Common myeloid progenitor, CD34-positive (primary cell): ENCODE data around the gene MACROH2A1.

Source experiments
- CTCF ChIA-PET: fragments of 350-600 bp; sonication (Branson Sonifier 250); formaldehyde crosslinking; loops from one replicate; lab custom pipeline; 2021; ENCODE audit warnings: antibody characterized with exemption; lab: Charles Lee
- POLR2A ChIA-PET: fragments of 350-600 bp; sonication (Branson Sonifier 250); formaldehyde crosslinking; loops from one replicate; lab custom pipeline; 2021; ENCODE audit warnings: antibody characterized with exemption; lab: Charles Lee
- DNase-seq, 3 donors: peaks; one replicate each; pipeline versions ENCODE4 v3.0.0 to v3.0.0-alpha.2; 2013
- H3K27ac ChIP-seq, 2 experiments: 1 replicate in 1 of 2; 2 replicates in 1 of 2; pipeline ENCODE4 v1.7.0; 2013; ENCODE audit warnings: inconsistent platforms in 2 of 2, low read length in 2 of 2, mild to moderate bottlenecking in 2 of 2, low read depth in 1 of 2, moderate library complexity in 1 of 2; ENCODE audit not compliant: severe bottlenecking in 2 of 2, insufficient read depth in 1 of 2, poor library complexity in 1 of 2
- H3K27me3 ChIP-seq, 5 experiments: replicated peaks in 2 of 5; 1 replicate in 3 of 5; 2 replicates in 2 of 5; pipeline versions ENCODE4 v1.6.1 to v1.7.0; 2013; ENCODE audit warnings: low read length in 4 of 5, mild to moderate bottlenecking in 2 of 5, moderate library complexity in 2 of 5, inconsistent platforms in 1 of 5; ENCODE audit not compliant: insufficient read depth in 5 of 5, control insufficient read depth in 4 of 5
- H3K36me3 ChIP-seq, 4 experiments: 1 replicate in 2 of 4; 2 replicates in 2 of 4; pipeline versions ENCODE4 v1.6.1 to v1.7.0; 2013; ENCODE audit warnings: low read length in 3 of 4, control low read depth in 1 of 4, mild to moderate bottlenecking in 1 of 4; ENCODE audit not compliant: control insufficient read depth in 4 of 4, insufficient read depth in 4 of 4
- H3K4me1 ChIP-seq, 4 experiments: 1 replicate in 3 of 4; 2 replicates in 1 of 4; pipeline versions ENCODE4 v1.6.1 to v1.7.1; 2013; ENCODE audit warnings: low read length in 3 of 4, mild to moderate bottlenecking in 3 of 4, control low read depth in 1 of 4, inconsistent platforms in 1 of 4, moderate library complexity in 1 of 4; ENCODE audit not compliant: control insufficient read depth in 4 of 4, insufficient read depth in 4 of 4; ENCODE audit errors: control extremely low read depth in 1 of 4
- H3K4me3 ChIP-seq, 7 experiments: 1 replicate in 4 of 7; 2 replicates in 3 of 7; pipeline versions ENCODE4 v1.5.1 to v1.7.0; 2013; ENCODE audit warnings: mild to moderate bottlenecking in 7 of 7, low read length in 6 of 7, moderate library complexity in 6 of 7, inconsistent platforms in 2 of 7, low read depth in 2 of 7, control low read depth in 1 of 7; ENCODE audit not compliant: insufficient read depth in 4 of 7, control insufficient read depth in 1 of 7; ENCODE audit errors: extremely low read depth in 1 of 7
- H3K9me3 ChIP-seq, 5 experiments: 1 replicate in 4 of 5; 2 replicates in 1 of 5; pipeline versions ENCODE4 v1.6.1 to v1.7.1; 2013; ENCODE audit warnings: low read length in 4 of 5, mild to moderate bottlenecking in 2 of 5, inconsistent platforms in 1 of 5, low read depth in 1 of 5, moderate library complexity in 1 of 5; ENCODE audit not compliant: control insufficient read depth in 4 of 5, insufficient read depth in 2 of 5; ENCODE audit errors: control extremely low read depth in 1 of 5
- WGBS: methylation state at CpG from one replicate; pipeline ENCODE4 v1.1.5; 2013; ENCODE audit not compliant: insufficient coverage; 5-methylcytosine and 5-hydroxymethylcytosine counted together

MACROH2A1 gene

DNA sequence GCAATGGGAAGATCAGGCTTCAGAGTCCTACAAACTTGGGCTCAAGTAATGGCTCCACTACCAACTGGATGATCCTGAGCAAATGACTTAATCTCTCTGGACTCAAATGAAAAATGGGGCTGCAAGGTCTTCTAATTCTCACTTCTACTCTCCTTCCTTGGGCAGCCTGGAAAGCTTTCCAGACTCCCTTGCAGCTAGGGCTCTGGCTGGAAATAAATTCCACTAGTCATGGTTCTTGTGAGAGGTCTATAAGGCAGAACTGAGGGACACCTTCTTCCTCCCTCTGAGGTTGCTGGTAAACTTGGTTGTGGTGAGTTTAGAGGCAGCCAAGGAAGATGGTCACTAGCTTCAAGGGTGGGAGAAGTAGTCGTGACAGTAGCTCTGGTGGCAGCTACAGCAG is 29.6 kb upstream of the MACROH2A1 start:
- CTCF ChIA-PET, result interaction anchor here (1.2 to 8.1 kb wide), 4 partner anchors 12 to 54 kb away, joined by 3 to 134 read pairs (median 56); partner anchors contain the start of gene DCANP1
- H3K4me3 ChIP-seq, result peak overlapping the region in 1 of 7 experiments; percentile 17

DNA sequence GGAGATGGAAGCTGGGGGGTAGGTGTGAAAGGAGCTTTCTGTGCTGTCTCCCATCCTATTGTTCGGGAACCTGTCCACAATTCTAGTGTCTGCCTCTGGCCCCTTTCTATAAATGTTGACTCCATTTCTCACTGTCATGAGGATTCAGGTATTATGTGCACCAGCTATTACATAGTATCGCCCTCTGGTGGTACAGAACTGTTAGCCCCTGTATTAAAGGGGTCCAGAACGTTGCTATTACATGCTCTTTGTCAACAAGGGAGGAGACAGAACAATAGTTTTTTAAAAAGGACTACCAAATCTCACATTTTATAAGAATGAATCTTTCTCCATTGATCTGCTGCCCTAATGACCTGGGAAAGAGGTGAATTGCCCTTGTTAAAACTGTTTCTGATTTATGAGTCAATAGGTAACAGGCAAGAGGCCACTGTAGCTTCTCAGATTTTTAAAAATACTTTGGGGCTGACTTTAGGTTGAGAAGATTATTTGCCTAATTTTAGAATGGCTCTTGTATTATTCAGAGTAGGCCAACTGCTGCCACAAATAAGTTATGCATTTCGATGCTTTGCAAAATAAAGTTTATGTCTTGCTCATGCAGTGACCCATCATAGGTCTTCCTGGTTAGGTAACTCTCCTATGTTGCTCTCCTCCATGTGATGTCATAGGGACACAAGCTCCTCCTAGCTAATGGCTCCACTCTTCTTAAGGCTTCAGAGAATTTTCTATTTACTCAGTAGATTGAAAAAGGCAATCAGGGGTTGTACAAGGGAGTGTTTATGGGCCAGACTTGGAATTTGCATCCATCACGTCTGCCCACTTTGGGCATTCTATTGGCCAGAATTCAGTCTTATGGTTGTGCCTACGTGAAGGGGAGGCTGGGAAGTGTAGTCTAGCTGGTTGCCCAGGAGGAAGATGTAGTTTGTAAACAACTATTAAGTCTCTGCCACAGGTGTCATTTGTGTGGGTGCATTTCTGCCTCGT is 27.4 kb upstream of the MACROH2A1 start:
- POLR2A ChIA-PET, result interaction anchor here (0.9 to 2.2 kb wide), 6 partner anchors 15 to 59 kb away, joined by 3 to 6 read pairs (median 4); no protein-coding TSS in a partner anchor
- peak overlapping the region in 3 of 7 experiments; percentile 9 to 52 (median 12) for H3K4me3 ChIP-seq
- no peaks in the 10 kb centered on the region for H3K27me3 ChIP-seq
- DNase-seq, result peak; percentile 80 to 89 (median 88)
- 44% methylated on average over 6 of the region's 7 CpGs for WGBS
- CTCF ChIA-PET, result interaction anchor here (0.7 to 8.1 kb wide), 25 partner anchors 11 to 125 kb away, joined by 3 to 134 read pairs (median 8); partner anchors contain the start of genes DCANP1 and MACROH2A1
- H3K4me1 ChIP-seq, result peaks cover 28 to 50% (median 46%) of the 10 kb centered on the region in 4 experiments
- H3K36me3 ChIP-seq, result no peaks in the 10 kb centered on the region
- H3K9me3 ChIP-seq, result peaks cover 0 to 19% (median 10%) of the 10 kb centered on the region in 5 experiments
- H3K27ac ChIP-seq, result peak overlapping the region in 1 of 2 experiments; percentile 60

More for the DNA sequence above, 29.6 kb upstream of the MACROH2A1 start:
- Histone ChIP-seq H3K27ac (no peak overlapping the region), H3K4me1 (peaks cover 21 to 54% (median 41%) of the 10 kb centered on the region in 4 experiments), H3K36me3 (no peaks in the 10 kb centered on the region), H3K9me3 (peaks cover 0 to 19% (median 10%) of the 10 kb centered on the region in 5 experiments), H3K27me3 (no peaks in the 10 kb centered on the region)
- POLR2A ChIA-PET, result no interaction called here
- 86% methylated on average over 1 of the region's 1 CpG for WGBS
- DNase-seq, result no peak

DNA sequence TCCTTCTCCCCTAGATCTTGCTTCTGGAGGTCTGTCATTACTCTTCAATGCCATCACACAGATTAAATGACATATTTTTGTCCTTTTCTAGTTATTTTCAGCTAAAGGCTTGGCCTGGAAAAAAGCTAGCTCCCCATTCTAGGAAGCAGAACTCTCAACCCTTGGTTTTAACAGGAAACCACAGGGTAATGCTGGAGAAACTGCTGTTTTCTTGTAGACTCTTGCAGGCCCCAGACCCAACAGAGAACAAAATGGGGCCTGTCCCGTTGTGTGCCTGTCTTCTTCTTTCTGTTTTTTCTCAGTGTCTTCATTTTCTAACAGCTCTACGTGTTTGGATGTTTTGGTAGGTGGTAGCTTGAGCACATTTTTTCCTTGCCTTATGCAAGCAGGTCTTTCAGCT is 26.6 kb upstream of the MACROH2A1 start:
- WGBS, result no CpG with 5 or more reads among the region's 2 CpGs
- H3K27ac ChIP-seq, result peak overlapping the region in 1 of 2 experiments; percentile 60

DNA sequence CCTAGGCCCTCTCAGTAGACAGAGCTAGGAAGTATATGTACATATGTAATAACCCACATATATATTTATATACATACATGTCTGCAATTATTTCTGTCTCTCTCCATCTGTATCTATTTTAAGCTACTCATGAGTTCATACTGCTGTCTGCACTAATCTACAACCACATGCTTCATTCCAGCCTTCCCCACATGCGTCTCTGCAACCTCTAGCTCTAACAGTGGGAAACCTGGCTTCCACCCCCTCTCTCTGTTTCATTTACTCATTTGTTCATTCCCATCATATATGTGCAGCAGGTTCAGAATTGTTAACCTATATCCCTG is 24.8 kb upstream of the MACROH2A1 start:
- Histone ChIP-seq H3K4me1 (peaks cover 28 to 50% (median 46%) of the 10 kb centered on the region in 4 experiments), H3K4me3 (peak overlapping the region in 1 of 7 experiments; percentile 16), H3K27ac (no peak overlapping the region), H3K9me3 (peaks cover 2 to 14% (median 8%) of the 10 kb centered on the region in 5 experiments), H3K36me3 (no peaks in the 10 kb centered on the region), H3K27me3 (no peaks in the 10 kb centered on the region)
- ChIA-PET POLR2A (no interaction called here), CTCF (interaction anchor here (1.1 to 8.1 kb wide), 11 partner anchors 13 to 84 kb away, joined by 3 to 134 read pairs (median 24); partner anchors contain the start of genes DCANP1 and MACROH2A1)
- WGBS, result 67% methylated on average over 1 of the region's 1 CpG
- no peak for DNase-seq

More for the DNA sequence above, 26.6 kb upstream of the MACROH2A1 start:
- Histone ChIP-seq H3K4me1 (peaks cover 28 to 50% (median 46%) of the 10 kb centered on the region in 4 experiments), H3K27me3 (no peaks in the 10 kb centered on the region), H3K9me3 (peaks cover 0 to 19% (median 10%) of the 10 kb centered on the region in 5 experiments), H3K36me3 (no peaks in the 10 kb centered on the region), H3K4me3 (peak overlapping the region in 3 of 7 experiments; percentile 9 to 52 (median 12))
- ChIA-PET POLR2A (interaction anchor here (0.9 to 2.2 kb wide), 6 partner anchors 14 to 58 kb away, joined by 3 to 6 read pairs (median 4); no protein-coding TSS in a partner anchor), CTCF (interaction anchor here (0.7 to 8.1 kb wide), 25 partner anchors 10 to 126 kb away, joined by 3 to 134 read pairs (median 8); partner anchors contain the start of genes DCANP1 and MACROH2A1)
- DNase-seq, result peak; percentile 46 to 79 (median 72)

DNA sequence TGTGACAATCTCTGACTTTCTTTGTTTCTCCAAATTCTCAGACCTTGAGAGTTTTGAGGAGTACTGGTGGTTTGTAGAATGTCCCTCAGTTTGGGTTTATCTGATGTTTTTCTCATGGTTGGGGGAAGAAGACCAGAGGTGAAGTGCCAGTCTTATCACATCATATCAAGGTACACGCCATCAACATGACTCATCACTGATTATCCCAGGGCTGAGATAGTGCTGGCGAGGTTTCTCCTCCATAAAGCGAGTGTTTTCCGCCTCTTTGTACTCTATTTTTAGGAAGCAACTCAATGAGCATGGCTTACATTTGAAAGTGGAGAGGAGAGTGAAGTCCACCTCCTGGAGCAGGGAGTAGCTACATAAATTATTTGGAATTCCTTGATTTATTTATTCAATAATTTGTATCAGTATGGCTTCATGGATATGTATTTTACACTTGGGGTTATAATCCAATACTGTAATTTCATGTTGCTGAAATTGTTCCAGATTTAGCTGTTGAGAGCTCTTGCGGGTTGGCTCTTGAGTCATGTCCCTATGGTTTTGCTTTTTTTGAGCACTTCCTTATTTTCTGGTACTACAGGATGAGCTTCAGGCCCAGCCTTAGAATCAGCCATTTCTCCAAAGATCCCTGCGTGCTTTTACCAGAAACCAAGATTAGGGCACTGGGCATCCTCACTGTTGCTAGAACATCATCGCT is 24.3 kb upstream of the MACROH2A1 start:
- Histone ChIP-seq H3K27me3 (no peaks in the 10 kb centered on the region), H3K9me3 (peaks cover 0 to 13% (median 4%) of the 10 kb centered on the region in 5 experiments), H3K27ac (no peak overlapping the region), H3K36me3 (no peaks in the 10 kb centered on the region), H3K4me1 (peaks cover 28 to 50% (median 46%) of the 10 kb centered on the region in 4 experiments), H3K4me3 (peak overlapping the region in 1 of 7 experiments; percentile 17)
- DNase-seq, result peak; percentile 56 to 88 (median 80)
- ChIA-PET POLR2A (no interaction called here), CTCF (interaction anchor here (0.6 to 8.1 kb wide), 8 partner anchors 12 to 49 kb away, joined by 3 to 134 read pairs (median 42); partner anchors contain the start of genes DCANP1 and MACROH2A1)
- whole genome bisulfite sequencing, result 0% methylated on average over 2 of the region's 7 CpGs

DNA sequence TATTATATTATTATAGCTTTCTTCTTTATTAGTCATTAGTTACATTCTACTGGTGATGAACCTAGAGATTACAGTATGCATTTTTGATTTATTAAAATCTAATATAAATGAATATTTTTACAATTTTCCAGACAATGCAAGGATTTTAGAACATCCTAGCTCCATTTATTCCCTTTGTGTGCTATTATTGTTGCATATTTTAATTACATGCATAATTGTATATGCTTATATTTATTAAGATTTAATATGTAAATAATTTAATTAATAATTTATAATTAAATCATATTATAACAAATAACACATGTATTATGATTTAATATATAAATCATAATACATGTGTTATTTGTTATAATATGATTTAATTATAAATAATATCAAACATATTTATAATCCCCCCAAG is 23.4 kb upstream of the MACROH2A1 start:
- Histone ChIP-seq H3K9me3 (peaks cover 0 to 13% (median 3%) of the 10 kb centered on the region in 5 experiments), H3K36me3 (no peaks in the 10 kb centered on the region), H3K27ac (no peak overlapping the region), H3K4me1 (peaks cover 28 to 47% (median 45%) of the 10 kb centered on the region in 4 experiments), H3K4me3 (no peak overlapping the region), H3K27me3 (no peaks in the 10 kb centered on the region)
- CTCF ChIA-PET, result interaction anchor here (1.0 to 8.1 kb wide), 5 partner anchors 13 to 48 kb away, joined by 4 to 108 read pairs (median 7); no protein-coding TSS in a partner anchor
- no peak for DNase-seq
- POLR2A ChIA-PET, result no interaction called here
